CD4-positive, alpha-beta T cell (primary cell): ENCODE data around the gene CCSER1. TPM values are rescaled to one million over a fixed set of nuclear protein-coding genes. Genes with fewer than 3 reads are reported as not detected.
"Not testable (repeated sequence)": the region's sequence is repeated elsewhere in the genome, so short reads cannot be mapped to it uniquely, and the experiment has no call there.

Experiments
- ATAC-seq: fragments of 200-7000 bp; cut with Tn5 transposase; one replicate; pipeline ENCODE4 v1.10.0; 2022; ENCODE audit warnings: mild to moderate bottlenecking; ENCODE audit not compliant: poor library complexity
- CTCF ChIA-PET: fragments of 350-600 bp; sonication (Branson Sonifier 250); formaldehyde crosslinking; loops from one replicate; lab custom pipeline; 2021; ENCODE audit warnings: antibody characterized with exemption, inconsistent platforms; lab: Charles Lee
- POLR2A ChIA-PET: fragments of 350-600 bp; sonication (Branson Sonifier 250); formaldehyde crosslinking; loops from one replicate; lab custom pipeline; 2021; ENCODE audit warnings: antibody characterized with exemption, inconsistent platforms; lab: Charles Lee
- DNase-seq, 14 experiments: peaks; one replicate each; pipeline ENCODE4 v3.0.0-alpha.2; 2013 to 2020; ENCODE audit warnings: mixed read lengths in 2 of 14
- H3K27ac ChIP-seq, 2 donors: one replicate each; pipeline versions ENCODE4 v1.5.1 to v1.7.0; 2013; ENCODE audit warnings: low read length in 2 of 2, low read depth in 1 of 2, mild to moderate bottlenecking in 1 of 2
- H3K27me3 ChIP-seq, 2 experiments: 1 replicate in 1 of 2; 2 replicates in 1 of 2; pipeline versions ENCODE4 v1.6.1 to v1.7.0; 2013; ENCODE audit warnings: low read length in 2 of 2, control low read depth in 1 of 2, mild to moderate bottlenecking in 1 of 2, moderate library complexity in 1 of 2; ENCODE audit not compliant: insufficient read depth in 2 of 2, control insufficient read depth in 1 of 2
- H3K36me3 ChIP-seq: one replicate; pipeline ENCODE4 v1.6.1; 2013; ENCODE audit warnings: low read length, control low read depth; ENCODE audit not compliant: insufficient read depth
- H3K4me1 ChIP-seq: one replicate; pipeline ENCODE4 v1.6.1; 2013; ENCODE audit warnings: low read length, control low read depth; ENCODE audit not compliant: insufficient read depth
- H3K4me3 ChIP-seq: one replicate; pipeline ENCODE4 v1.5.1; 2013; ENCODE audit warnings: mild to moderate bottlenecking, low read length, moderate library complexity
- H3K9me3 ChIP-seq, 2 experiments: 1 replicate in 1 of 2; 2 replicates in 1 of 2; pipeline versions ENCODE4 v1.6.1 to v1.7.0; 2013; ENCODE audit warnings: low read length in 2 of 2, mild to moderate bottlenecking in 2 of 2, control low read depth in 1 of 2, moderate library complexity in 1 of 2; ENCODE audit not compliant: control insufficient read depth in 1 of 2, insufficient read depth in 1 of 2
- H3K27ac Mint-ChIP-seq: one replicate; pipeline ENCODE4 v1.8.0; 2020; ENCODE audit warnings: mixed read lengths
- H3K27me3 Mint-ChIP-seq: one replicate; pipeline ENCODE4 v1.8.0; 2021; ENCODE audit warnings: mixed read lengths
- H3K36me3 Mint-ChIP-seq: one replicate; pipeline ENCODE4 v1.8.0; 2021; ENCODE audit warnings: low read depth, mixed read lengths
- H3K4me1 Mint-ChIP-seq: one replicate; pipeline ENCODE4 v1.8.0; 2021; ENCODE audit warnings: low read depth, mixed read lengths
- H3K4me3 Mint-ChIP-seq: one replicate; pipeline ENCODE4 v1.8.0; 2020; ENCODE audit warnings: mild to moderate bottlenecking, mixed read lengths
- H3K9me3 Mint-ChIP-seq: one replicate; pipeline ENCODE4 v1.8.0; 2020; ENCODE audit warnings: mixed read lengths
- intact Hi-C, 2 experiments: fragments of 100-400 bp; cut with DNase I in 1 of 2; cut with micrococcal nuclease in 1 of 2; formaldehyde crosslinking; loops; one replicate each; pipeline versions ENCODE4 v1.15.1 to v1.9.0; 2023 to 2025; cut with DNase I, micrococcal nuclease
- total RNA-seq, 174 experiments: library from RNA in 2 of 174; stranded (reverse) in 2 of 174; gene quantifications; one replicate each; pipeline ENCODE4 v1.2.3 and lab custom pipeline; 2021 to 2026
- TF ChIP-seq, protein P1 (sequence below): fragments of 200-600 bp; IDR thresholded peaks from one replicate; pipeline ENCODE4 v1.8.0; 2022; ENCODE audit warnings: antibody characterized with exemption, mild to moderate bottlenecking

Gene CCSER1
- total RNA-seq, 2 experiments from 2014 or later = 0.36 to 0.71 TPM

DNA sequence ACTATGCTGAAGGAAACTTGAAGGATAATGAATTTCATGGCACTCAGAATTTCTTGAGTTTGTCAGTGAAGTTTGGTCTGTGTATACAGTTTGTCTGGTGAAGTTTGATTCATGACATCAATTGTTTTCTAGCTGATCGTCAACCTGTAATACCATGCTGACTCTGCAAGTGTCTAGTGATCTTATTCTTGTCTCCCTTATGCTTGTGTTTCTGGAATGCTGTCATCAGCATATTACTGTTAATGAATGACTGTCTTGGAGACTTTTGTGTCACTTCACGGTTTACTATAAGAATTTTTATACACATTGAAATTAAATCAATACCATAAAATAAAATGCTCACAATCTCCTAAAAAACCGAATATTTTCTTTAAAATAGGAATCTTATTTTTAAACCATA lies 779.0 kb downstream of the CCSER1 start:
- Histone ChIP-seq H3K9me3 (peaks cover 0 to 7% of the 10 kb centered on the region in 2 experiments), H3K27me3 (no peaks in the 10 kb centered on the region), H3K36me3 (no peaks in the 10 kb centered on the region), H3K27ac (no peak overlapping the region), H3K4me1 (no peaks in the 10 kb centered on the region), H3K4me3 (no peak overlapping the region)
- ChIA-PET POLR2A (no interaction called here), CTCF (no interaction called here)
- Mint-ChIP-seq H3K4me1 (no peaks in the 10 kb centered on the region), H3K27ac (no peak overlapping the region), H3K4me3 (no peak overlapping the region), H3K36me3 (no peaks in the 10 kb centered on the region), H3K27me3 (no peaks in the 10 kb centered on the region), H3K9me3 (peaks cover 13% of the 10 kb centered on the region)
- TF ChIP-seq, protein P1, sequence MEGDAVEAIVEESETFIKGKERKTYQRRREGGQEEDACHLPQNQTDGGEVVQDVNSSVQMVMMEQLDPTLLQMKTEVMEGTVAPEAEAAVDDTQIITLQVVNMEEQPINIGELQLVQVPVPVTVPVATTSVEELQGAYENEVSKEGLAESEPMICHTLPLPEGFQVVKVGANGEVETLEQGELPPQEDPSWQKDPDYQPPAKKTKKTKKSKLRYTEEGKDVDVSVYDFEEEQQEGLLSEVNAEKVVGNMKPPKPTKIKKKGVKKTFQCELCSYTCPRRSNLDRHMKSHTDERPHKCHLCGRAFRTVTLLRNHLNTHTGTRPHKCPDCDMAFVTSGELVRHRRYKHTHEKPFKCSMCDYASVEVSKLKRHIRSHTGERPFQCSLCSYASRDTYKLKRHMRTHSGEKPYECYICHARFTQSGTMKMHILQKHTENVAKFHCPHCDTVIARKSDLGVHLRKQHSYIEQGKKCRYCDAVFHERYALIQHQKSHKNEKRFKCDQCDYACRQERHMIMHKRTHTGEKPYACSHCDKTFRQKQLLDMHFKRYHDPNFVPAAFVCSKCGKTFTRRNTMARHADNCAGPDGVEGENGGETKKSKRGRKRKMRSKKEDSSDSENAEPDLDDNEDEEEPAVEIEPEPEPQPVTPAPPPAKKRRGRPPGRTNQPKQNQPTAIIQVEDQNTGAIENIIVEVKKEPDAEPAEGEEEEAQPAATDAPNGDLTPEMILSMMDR = no peak
- intact Hi-C loops = no loop called here
- DNase-seq (no peak), ATAC-seq (no peak)

DNA sequence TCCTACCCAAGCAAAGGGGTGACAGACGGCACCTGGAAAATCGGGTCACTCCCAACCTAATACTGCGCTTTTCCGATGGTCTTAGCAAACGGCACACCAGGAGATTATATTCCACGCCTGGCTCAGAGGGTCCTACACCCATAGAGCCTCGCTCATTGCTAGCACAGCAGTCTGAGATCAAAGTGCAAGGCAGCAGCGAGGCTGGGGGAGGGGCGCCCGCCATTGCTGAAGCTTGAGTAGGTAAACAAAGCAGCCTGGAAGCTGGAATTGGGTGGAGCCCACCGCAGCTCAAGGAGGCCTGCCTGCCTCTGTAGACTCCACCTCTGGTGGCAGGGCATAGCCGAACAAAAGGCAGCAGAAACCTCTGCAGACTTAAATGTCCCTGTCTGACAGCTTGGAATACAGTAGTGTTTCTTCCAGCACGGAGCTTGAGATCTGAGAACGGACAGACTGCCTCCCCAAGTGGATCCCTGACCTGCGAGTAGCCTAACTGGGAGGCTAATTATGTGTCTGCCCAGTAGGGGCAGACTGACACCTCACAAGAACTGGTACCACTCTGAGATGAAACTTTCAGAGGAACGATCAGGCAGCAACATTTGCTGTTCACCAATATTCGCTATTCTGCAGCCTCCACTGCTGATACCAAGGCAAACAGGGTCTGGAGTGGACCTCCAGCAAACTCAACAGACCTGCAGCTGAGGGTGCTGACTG lies 784.7 kb downstream of the CCSER1 start:
- H3K4me1 ChIP-seq, H3K4me3 Mint-ChIP-seq, ATAC-seq, H3K4me1 Mint-ChIP-seq, H3K27me3 ChIP-seq, H3K27ac ChIP-seq, H3K27me3 Mint-ChIP-seq, H3K4me3 ChIP-seq, POLR2A ChIA-PET, H3K36me3 ChIP-seq, H3K27ac Mint-ChIP-seq, H3K36me3 Mint-ChIP-seq, intact Hi-C loops, H3K9me3 ChIP-seq, DNase-seq, H3K9me3 Mint-ChIP-seq: not testable (repeated sequence)
- CTCF ChIA-PET = interaction anchor here (0.6 kb wide), 1 partner anchor 34 kb away, joined by 3 read pairs; no protein-coding TSS in a partner anchor

DNA sequence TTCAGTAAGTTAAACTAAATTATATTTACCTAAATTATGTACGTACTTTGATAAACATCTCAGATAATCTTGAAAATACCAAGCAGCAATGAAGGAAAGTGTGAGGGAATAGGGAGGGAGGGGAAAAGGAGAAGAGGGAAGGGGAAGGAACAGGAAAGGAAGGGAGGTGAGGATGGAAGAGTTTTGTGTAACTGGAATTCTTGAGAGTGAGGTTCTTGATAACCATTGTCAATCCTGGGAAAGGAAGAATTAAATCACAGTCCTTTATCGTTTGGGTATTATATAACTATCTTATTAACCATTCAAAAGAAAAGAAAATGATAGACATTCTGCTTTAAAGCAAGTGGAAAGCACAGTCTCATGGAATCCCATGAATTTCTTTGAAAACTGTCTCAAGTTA lies 795.0 kb downstream of the CCSER1 start:
- intact Hi-C loops = no loop called here
- ChIA-PET CTCF (no interaction called here), POLR2A (no interaction called here)
- DNase-seq = no peak
- Histone ChIP-seq H3K27me3 (no peaks in the 10 kb centered on the region), H3K36me3 (no peaks in the 10 kb centered on the region), H3K4me1 (no peaks in the 10 kb centered on the region), H3K9me3 (no peaks in the 10 kb centered on the region), H3K4me3 (no peak overlapping the region), H3K27ac (no peak overlapping the region)
- TF ChIP-seq, protein P1 = no peak
- no peaks in the 10 kb centered on the region for H3K9me3 Mint-ChIP-seq
- no peak overlapping the region for H3K27ac Mint-ChIP-seq
- H3K36me3 Mint-ChIP-seq = no peaks in the 10 kb centered on the region
- H3K4me3 Mint-ChIP-seq = no peak overlapping the region
- H3K27me3 Mint-ChIP-seq = no peaks in the 10 kb centered on the region
- no peak for ATAC-seq
- no peaks in the 10 kb centered on the region for H3K4me1 Mint-ChIP-seq

DNA sequence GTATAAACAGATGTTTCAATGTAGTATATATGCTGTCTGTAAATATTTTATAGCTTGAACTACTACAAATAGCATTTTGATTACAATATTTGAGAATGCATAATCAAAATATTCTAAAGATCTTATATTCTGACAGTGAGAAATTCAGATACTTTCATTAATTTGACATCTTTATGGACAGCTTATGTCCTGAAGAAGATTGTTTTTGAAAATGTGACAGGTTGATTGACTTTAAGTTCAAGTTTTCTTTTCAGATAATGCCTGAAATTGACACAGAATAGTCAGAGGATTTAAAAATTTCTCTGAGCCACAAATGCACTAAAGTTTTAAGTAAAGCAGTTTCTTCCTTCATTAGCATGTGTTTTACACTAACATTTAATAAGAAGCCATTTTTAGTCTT lies 799.8 kb downstream of the CCSER1 start:
- Histone ChIP-seq H3K27ac (no peak overlapping the region), H3K27me3 (no peaks in the 10 kb centered on the region), H3K9me3 (no peaks in the 10 kb centered on the region), H3K36me3 (no peaks in the 10 kb centered on the region), H3K4me3 (no peak overlapping the region), H3K4me1 (no peaks in the 10 kb centered on the region)
- Mint-ChIP-seq H3K9me3 (no peaks in the 10 kb centered on the region), H3K27me3 (no peaks in the 10 kb centered on the region), H3K4me3 (no peak overlapping the region), H3K36me3 (no peaks in the 10 kb centered on the region), H3K4me1 (no peaks in the 10 kb centered on the region), H3K27ac (no peak overlapping the region)
- ChIA-PET POLR2A (no interaction called here), CTCF (no interaction called here)
- no peak for DNase-seq
- no peak for ATAC-seq
- TF ChIP-seq, protein P1 = no peak
- intact Hi-C loops = no loop called here
